Neural cell (in vitro differentiated cells): ENCODE data around the gene RAB15. TPM values are rescaled to one million over a fixed set of nuclear protein-coding genes. Genes with fewer than 3 reads are reported as not detected.

Source experiments
- H2AFZ ChIP-seq: fragments of 200-600, 300-800 bp; sonication (generic), shearing (Covaris generic); 2 replicates; pipeline ENCODE4 v1.6.0; 2014; ENCODE audit warnings: low read depth, mild to moderate bottlenecking, antibody characterized with exemption, low read length, moderate library complexity
- H3F3A ChIP-seq: fragments of 200-600 bp; shearing (Covaris generic); 2 replicates; pipeline ENCODE4 v1.6.1; 2016; ENCODE audit warnings: mild to moderate bottlenecking, moderate library complexity, mixed read lengths, antibody characterized with exemption, low read length; ENCODE audit not compliant: insufficient read depth, poor library complexity, severe bottlenecking
- H3K27ac ChIP-seq: fragments of 200-600, 300-800 bp; sonication (generic), shearing (Covaris generic); 2 replicates; pipeline ENCODE4 v1.5.1; 2014; ENCODE audit warnings: mild to moderate bottlenecking, low read length, moderate library complexity
- H3K27me3 ChIP-seq: fragments of 300-800, 200-600 bp; sonication (generic), shearing (Covaris generic); 2 replicates; pipeline ENCODE4 v1.6.0; 2014; ENCODE audit warnings: mild to moderate bottlenecking, low read depth, low read length, moderate library complexity; ENCODE audit not compliant: insufficient read depth
- H3K36me3 ChIP-seq: fragments of 300-800, 200-600 bp; sonication (generic), shearing (Covaris generic); 2 replicates; pipeline ENCODE4 v1.5.1; 2014; ENCODE audit warnings: mild to moderate bottlenecking, antibody characterized with exemption, low read length, moderate library complexity; ENCODE audit not compliant: insufficient read depth
- H3K4me2 ChIP-seq: fragments of 300-800, 200-600 bp; sonication (generic), shearing (Covaris generic); 2 replicates; pipeline ENCODE4 v1.6.0; 2014; ENCODE audit warnings: mild to moderate bottlenecking, low read length
- H3K4me3 ChIP-seq: fragments of 300-800, 200-600 bp; sonication (generic), shearing (Covaris generic); 2 replicates; pipeline ENCODE4 v1.5.1; 2014; ENCODE audit warnings: mild to moderate bottlenecking, low read length, moderate library complexity
- H3K79me2 ChIP-seq: fragments of 200-600 bp; shearing (Covaris generic); replicated peaks from 2 replicates; pipeline ENCODE4 v1.6.0; 2014; ENCODE audit warnings: mild to moderate bottlenecking, low read length, moderate library complexity; ENCODE audit not compliant: insufficient read depth
- H3K9ac ChIP-seq: fragments of 300-800, 200-600 bp; sonication (generic), shearing (Covaris generic); 2 replicates; pipeline ENCODE4 v1.6.1; 2016; ENCODE audit warnings: mild to moderate bottlenecking, low read length, mixed read lengths
- H3K9me2 ChIP-seq: fragments of 200-600 bp; shearing (Covaris generic); 2 replicates; pipeline ENCODE4 v1.6.1; 2016; ENCODE audit warnings: mild to moderate bottlenecking, low read length, mixed read lengths; ENCODE audit not compliant: insufficient read depth
- H3K9me3 ChIP-seq: fragments of 200-600, 300-800 bp; sonication (generic), shearing (Covaris generic); 2 replicates; pipeline ENCODE4 v1.6.1; 2016; ENCODE audit warnings: mild to moderate bottlenecking, mixed run types, low read length, moderate library complexity, mixed read lengths
- H4K20me1 ChIP-seq: fragments of 200-600 bp; shearing (Covaris generic); 2 replicates; pipeline ENCODE4 v1.6.1; 2016; ENCODE audit warnings: mild to moderate bottlenecking, mixed run types; ENCODE audit not compliant: insufficient read depth
- EP300 ChIP-seq: fragments of 450-650 bp; conservative IDR thresholded peaks from 2 replicates; pipeline ENCODE4 v1.6.1; 2014; ENCODE audit warnings: antibody characterized with exemption, mild to moderate bottlenecking, moderate library complexity; ENCODE audit not compliant: poor library complexity, severe bottlenecking
- EZH2 ChIP-seq: fragments of 200-600, 300-800 bp; shearing (Covaris generic), sonication (generic); IDR thresholded peaks from 2 replicates; pipeline ENCODE4 v1.6.1; 2014; ENCODE audit warnings: antibody characterized with exemption, low read length, borderline replicate concordance, mild to moderate bottlenecking; ENCODE audit not compliant: insufficient read depth, poor library complexity, severe bottlenecking
- MXI1 ChIP-seq: fragments of 450-650 bp; conservative IDR thresholded peaks from 2 replicates; pipeline ENCODE4 v1.6.1; 2014; ENCODE audit warnings: antibody characterized with exemption, mild to moderate bottlenecking; ENCODE audit not compliant: poor library complexity, severe bottlenecking
- POLR2AphosphoS5 ChIP-seq: IDR thresholded peaks from 2 replicates; pipeline ENCODE4 v1.6.1; 2012
- RAD21 ChIP-seq: fragments of 450-650 bp; conservative IDR thresholded peaks from 2 replicates; pipeline ENCODE4 v1.6.1; 2014; ENCODE audit warnings: antibody characterized with exemption, mild to moderate bottlenecking, moderate library complexity
- REST ChIP-seq: IDR thresholded peaks from 2 replicates; pipeline ENCODE4 v1.6.1; 2012; ENCODE audit warnings: borderline replicate concordance
- SMC3 ChIP-seq: fragments of 450-650 bp; conservative IDR thresholded peaks from 2 replicates; pipeline ENCODE4 v1.6.1; 2014; ENCODE audit warnings: antibody characterized with exemption, mild to moderate bottlenecking, moderate library complexity; ENCODE audit not compliant: poor library complexity
- TAF1 ChIP-seq: IDR thresholded peaks from 2 replicates; pipeline ENCODE4 v1.6.1; 2012; ENCODE audit warnings: low read depth
- polyA plus RNA-seq: library from polyadenylated mRNA; depleted of rRNA; stranded (reverse); fragments of >200 nt; gene quantifications from 2 replicates; pipeline ENCODE4 v1.2.3, GENCODE V29; 2014
- TF ChIP-seq, protein P1 (sequence below): fragments of 450-650 bp; IDR thresholded peaks from 2 replicates; pipeline ENCODE4 v1.5.1; 2014; ENCODE audit warnings: antibody characterized with exemption, mild to moderate bottlenecking, moderate library complexity; ENCODE audit not compliant: poor library complexity, severe bottlenecking

Gene RAB15
- polyA plus RNA-seq, 1 donor from 2014 or later: 42.0 TPM

DNA sequence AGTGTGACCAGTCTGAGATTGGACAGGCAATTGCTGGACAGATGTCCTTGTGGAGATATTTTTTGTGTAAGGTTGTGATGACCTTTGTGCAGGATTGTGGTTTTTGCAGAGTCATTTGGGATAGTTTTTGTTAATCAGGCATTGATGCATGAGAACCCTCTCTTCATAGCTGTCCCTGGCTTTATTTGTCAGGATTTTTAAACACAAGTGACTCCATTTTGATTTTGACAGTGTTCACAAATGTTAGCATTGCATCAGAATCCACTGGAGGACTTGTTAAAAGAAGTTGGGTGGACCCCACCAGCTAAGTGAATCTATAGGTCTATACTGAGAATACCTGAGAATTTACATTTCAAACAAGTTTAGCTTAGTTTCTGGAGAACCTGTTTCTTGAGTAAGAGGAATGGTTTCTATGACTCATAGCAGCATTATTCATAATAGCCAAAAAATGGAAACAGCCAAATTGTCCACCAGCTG is 26.4 kb upstream of the RAB15 start:
- Histone ChIP-seq H3K36me3 (no peaks in the 10 kb centered on the region), H3K27me3 (no peaks in the 10 kb centered on the region), H3K9ac (no peak overlapping the region), H3K4me3 (no peak overlapping the region), H3K4me2 (no peak overlapping the region), H3K27ac (no peak overlapping the region), H3F3A (no peaks in the 10 kb centered on the region), H3K9me3 (no peaks in the 10 kb centered on the region), H3K9me2 (no peaks in the 10 kb centered on the region), H4K20me1 (no peaks in the 10 kb centered on the region), H2AFZ (no peak overlapping the region), H3K79me2 (peaks cover 7% of the 10 kb centered on the region)
- TF ChIP-seq EZH2: no peak
- no peak for TF ChIP-seq POLR2AphosphoS5
- TF ChIP-seq, protein P1, sequence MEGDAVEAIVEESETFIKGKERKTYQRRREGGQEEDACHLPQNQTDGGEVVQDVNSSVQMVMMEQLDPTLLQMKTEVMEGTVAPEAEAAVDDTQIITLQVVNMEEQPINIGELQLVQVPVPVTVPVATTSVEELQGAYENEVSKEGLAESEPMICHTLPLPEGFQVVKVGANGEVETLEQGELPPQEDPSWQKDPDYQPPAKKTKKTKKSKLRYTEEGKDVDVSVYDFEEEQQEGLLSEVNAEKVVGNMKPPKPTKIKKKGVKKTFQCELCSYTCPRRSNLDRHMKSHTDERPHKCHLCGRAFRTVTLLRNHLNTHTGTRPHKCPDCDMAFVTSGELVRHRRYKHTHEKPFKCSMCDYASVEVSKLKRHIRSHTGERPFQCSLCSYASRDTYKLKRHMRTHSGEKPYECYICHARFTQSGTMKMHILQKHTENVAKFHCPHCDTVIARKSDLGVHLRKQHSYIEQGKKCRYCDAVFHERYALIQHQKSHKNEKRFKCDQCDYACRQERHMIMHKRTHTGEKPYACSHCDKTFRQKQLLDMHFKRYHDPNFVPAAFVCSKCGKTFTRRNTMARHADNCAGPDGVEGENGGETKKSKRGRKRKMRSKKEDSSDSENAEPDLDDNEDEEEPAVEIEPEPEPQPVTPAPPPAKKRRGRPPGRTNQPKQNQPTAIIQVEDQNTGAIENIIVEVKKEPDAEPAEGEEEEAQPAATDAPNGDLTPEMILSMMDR: no peak
- TF ChIP-seq SMC3: no peak
- TF ChIP-seq EP300: no peak
- TF ChIP-seq REST: no peak
- TF ChIP-seq MXI1: no peak
- TF ChIP-seq RAD21: no peak

DNA sequence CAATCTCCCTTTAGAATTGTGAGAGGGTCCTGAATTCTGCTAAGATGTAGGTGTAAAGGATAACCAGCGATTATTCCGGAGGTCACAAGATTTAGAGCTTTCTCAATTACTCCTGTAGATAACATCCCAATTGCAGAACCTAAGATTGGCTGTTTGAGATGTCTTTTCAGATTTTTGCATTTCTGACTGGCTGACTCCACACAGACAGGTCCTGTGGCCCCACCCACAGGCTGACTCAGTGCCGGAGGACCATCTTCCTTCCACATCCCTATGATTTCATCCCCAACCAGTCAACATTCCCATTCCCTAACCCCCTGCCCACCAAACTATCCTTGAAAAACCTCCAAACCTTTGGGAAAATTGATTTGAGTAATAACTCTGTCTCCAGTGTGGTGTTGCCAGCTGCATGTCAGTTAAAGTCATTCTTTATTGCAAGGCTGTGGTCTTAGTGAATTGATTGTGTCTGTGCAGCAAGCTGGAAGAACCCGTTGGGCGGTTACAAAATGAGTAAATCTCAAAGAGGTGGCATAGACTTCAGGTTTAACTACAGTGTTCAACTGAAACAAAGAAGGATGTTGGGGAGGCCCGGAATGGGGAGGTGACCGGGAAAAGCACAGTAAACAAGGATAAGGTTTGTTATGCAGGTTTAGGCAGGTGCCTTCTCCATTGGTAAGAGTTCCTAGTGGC is 25.1 kb upstream of the RAB15 start:
- H3K9me2 ChIP-seq: no peaks in the 10 kb centered on the region
- H3K79me2 ChIP-seq: peaks cover 7% of the 10 kb centered on the region
- no peak overlapping the region for H2AFZ ChIP-seq
- H3K4me3 ChIP-seq: no peak overlapping the region
- no peaks in the 10 kb centered on the region for H3F3A ChIP-seq
- TF ChIP-seq EP300: no peak
- TF ChIP-seq, protein P1: no peak
- TF ChIP-seq SMC3: no peak
- no peak for TF ChIP-seq MXI1
- no peak for TF ChIP-seq TAF1
- no peak for TF ChIP-seq POLR2AphosphoS5
- TF ChIP-seq RAD21: no peak
- no peak for TF ChIP-seq REST
- TF ChIP-seq EZH2: no peak
- no peaks in the 10 kb centered on the region for H3K36me3 ChIP-seq
- no peaks in the 10 kb centered on the region for H4K20me1 ChIP-seq
- no peak overlapping the region for H3K4me2 ChIP-seq
- H3K9me3 ChIP-seq: no peaks in the 10 kb centered on the region
- H3K27ac ChIP-seq: no peak overlapping the region
- no peak overlapping the region for H3K9ac ChIP-seq
- H3K27me3 ChIP-seq: no peaks in the 10 kb centered on the region
